ENCODE results near the gene KCNRG.

DNA sequence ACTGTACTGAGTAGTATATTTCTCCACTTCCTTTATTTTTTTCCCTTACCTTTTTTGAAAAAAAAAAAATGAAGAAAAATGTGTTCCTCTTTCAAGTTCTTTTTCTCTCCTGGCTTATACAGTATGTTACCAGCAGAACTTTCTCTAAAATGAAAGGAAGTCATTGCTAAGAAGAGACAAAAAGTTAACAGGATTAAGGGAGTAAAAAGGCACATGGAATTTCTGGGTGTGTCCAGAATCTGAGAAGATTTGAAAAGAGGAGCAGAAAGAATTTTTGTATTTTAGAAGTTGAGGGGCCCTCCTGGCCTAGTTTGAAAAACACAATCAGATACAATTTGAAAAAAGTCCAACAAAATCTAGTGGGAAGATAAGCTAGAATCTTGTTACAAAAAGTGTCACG, 39.4 kb upstream of the KCNRG start:
- no peak for TF ChIP-seq CTCF (conservative IDR thresholded peaks at IDR 0.05; ENCODE audit: low read length)
- TF ChIP-seq EZH2phosphoT487 (IDR thresholded peaks at IDR 0.05; ENCODE audit: borderline replicate concordance) = no peak
